Left ventricle myocardium inferior (tissue), 1 donor: ENCODE data around the gene PCSK5. TPM values are rescaled to one million over a fixed set of nuclear protein-coding genes. Genes with fewer than 3 reads are reported as not detected.

ENCODE experiments used
- DNase-seq: peaks from one replicate; pipeline ENCODE4 v3.0.0-alpha.2; 2020
- H3K27ac ChIP-seq: fragments of 200-600 bp; replicated peaks from 2 replicates; pipeline ENCODE4 v1.8.0; 2021
- H3K27me3 ChIP-seq: fragments of 200-600 bp; 2 replicates; pipeline ENCODE4 v1.8.0; 2021; ENCODE audit warnings: low read depth
- H3K36me3 ChIP-seq: fragments of 200-600 bp; 2 replicates; pipeline ENCODE4 v1.8.0; 2021
- H3K4me1 ChIP-seq: fragments of 200-600 bp; 2 replicates; pipeline ENCODE4 v1.8.0; 2021
- H3K4me3 ChIP-seq: fragments of 200-600 bp; 2 replicates; pipeline ENCODE4 v1.8.0; 2021; ENCODE audit warnings: mild to moderate bottlenecking, moderate library complexity
- H3K9me3 ChIP-seq: fragments of 200-600 bp; replicated peaks from 2 replicates; pipeline ENCODE4 v1.8.0; 2021
- CTCF ChIP-seq: fragments of 200-600 bp; IDR thresholded peaks from 2 replicates; pipeline ENCODE4 v1.8.0; 2021; ENCODE audit warnings: antibody characterized with exemption, mild to moderate bottlenecking, borderline replicate concordance
- intact Hi-C: fragments of 100-400 bp; cut with micrococcal nuclease; formaldehyde crosslinking; loops from one replicate; pipeline ENCODE4 v1.11.0; 2022
- total RNA-seq: library from RNA; stranded (reverse); fragmentation: NEBNext Ultra II Directional; extraction: Animal tissue kit (Norgen Biotek cat#: 25700); gene quantifications from one replicate; pipeline ENCODE4 v1.2.1, GENCODE V29; 2021
- donor health status: DM: no; HTN: yes; CAD: no; lungs with severe emphysema.

PCSK5 gene
- total RNA-seq, 1 donor from 2014 or later = 5.6 TPM

- H3K36me3 ChIP-seq = no peaks in the 10 kb centered on the region
- H3K27me3 ChIP-seq = peaks cover 10% of the 10 kb centered on the region
- peak overlapping the region; percentile 34 for H3K27ac ChIP-seq
- H3K4me3 ChIP-seq = no peak overlapping the region
- H3K9me3 ChIP-seq = no peaks in the 10 kb centered on the region
- H3K4me1 ChIP-seq = no peaks in the 10 kb centered on the region
- no peak for TF ChIP-seq CTCF
- no peak for DNase-seq
- intact Hi-C loops = no loop called here
Measured at GRCh38 chr9:76223749-76224340, 333.4 kb downstream of the PCSK5 start.

- Histone ChIP-seq H3K27me3 (no peaks in the 10 kb centered on the region), H3K4me3 (no peak overlapping the region), H3K4me1 (no peaks in the 10 kb centered on the region), H3K27ac (peak overlapping the region; percentile 47), H3K9me3 (no peaks in the 10 kb centered on the region), H3K36me3 (no peaks in the 10 kb centered on the region)
- intact Hi-C loops = no loop called here
- TF ChIP-seq CTCF = no peak
- DNase-seq = no peak
Measured at GRCh38 chr9:76227156-76227555, 336.7 kb downstream of the PCSK5 start.

DNA sequence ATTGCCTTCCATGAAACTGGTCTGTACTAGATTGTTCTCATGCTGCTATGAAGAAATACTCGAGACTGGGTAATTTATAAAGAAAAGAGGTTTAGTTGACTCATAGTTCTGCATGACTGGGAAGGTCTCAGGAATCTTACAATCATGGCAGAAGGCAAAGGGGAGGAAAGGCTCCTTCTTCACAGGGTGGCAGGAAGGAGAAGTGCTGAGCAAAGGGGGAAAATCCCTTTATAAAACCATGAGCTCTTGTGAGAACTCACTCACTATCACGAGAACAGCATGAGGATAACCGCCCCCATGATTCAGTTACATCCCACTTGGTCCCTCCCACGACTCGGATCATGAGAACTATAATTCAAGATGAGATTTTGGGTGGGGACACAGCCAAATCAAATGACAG is 340.5 kb downstream of the PCSK5 start:
- intact Hi-C loops = no loop called here
- Histone ChIP-seq H3K9me3 (no peaks in the 10 kb centered on the region), H3K36me3 (no peaks in the 10 kb centered on the region), H3K27ac (no peak overlapping the region), H3K4me3 (no peak overlapping the region), H3K27me3 (no peaks in the 10 kb centered on the region), H3K4me1 (peaks cover 3% of the 10 kb centered on the region)
- DNase-seq = no peak
- TF ChIP-seq CTCF = no peak

DNA sequence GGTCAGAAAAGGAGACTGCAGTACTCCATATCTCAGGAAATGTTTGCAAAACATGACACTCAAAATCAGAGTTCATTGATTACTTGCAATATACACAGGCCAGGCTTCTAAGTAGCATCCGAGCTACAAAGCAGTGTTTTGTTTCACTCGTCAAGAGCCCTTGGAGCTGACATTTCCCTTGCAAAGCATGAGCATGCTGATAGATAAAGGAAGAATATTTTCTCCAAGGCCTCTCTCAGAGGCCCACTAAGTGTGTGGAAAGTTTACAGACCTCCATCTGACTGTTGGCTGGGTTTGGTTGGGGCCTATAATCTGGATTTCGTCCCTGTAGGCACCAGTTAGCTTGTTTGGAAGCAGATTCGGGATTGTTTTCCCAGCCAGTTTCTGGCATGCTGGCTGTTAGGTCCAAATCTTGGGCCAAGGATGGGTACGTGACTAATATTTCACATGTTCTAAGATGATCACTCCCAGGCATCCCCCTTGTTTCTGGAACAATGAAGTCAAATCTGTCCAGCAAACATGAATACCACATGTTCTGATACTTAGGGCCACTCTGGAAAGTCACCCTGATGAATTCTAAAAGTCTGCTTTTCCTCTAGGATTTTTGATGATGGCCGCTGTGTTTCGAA is 342.5 kb downstream of the PCSK5 start:
- DNase-seq = no peak
- Histone ChIP-seq H3K4me1 (peaks cover 3% of the 10 kb centered on the region), H3K9me3 (no peaks in the 10 kb centered on the region), H3K36me3 (no peaks in the 10 kb centered on the region), H3K27me3 (no peaks in the 10 kb centered on the region), H3K4me3 (no peak overlapping the region), H3K27ac (no peak overlapping the region)
- intact Hi-C loops = no loop called here
- TF ChIP-seq CTCF = no peak

GRCh38 chr9:76240578-76240977 is 350.1 kb downstream of the PCSK5 start:
- intact Hi-C loops = no loop called here
- TF ChIP-seq CTCF = no peak

More at GRCh38 chr9:76240578-76240977, 350.1 kb downstream of the PCSK5 start:
- Histone ChIP-seq H3K27ac (no peak overlapping the region), H3K4me1 (no peaks in the 10 kb centered on the region), H3K9me3 (no peaks in the 10 kb centered on the region), H3K27me3 (no peaks in the 10 kb centered on the region), H3K36me3 (no peaks in the 10 kb centered on the region), H3K4me3 (no peak overlapping the region)
- no peak for DNase-seq
